Uterus (tissue), 4 donors: ENCODE data around the gene SH3RF3. TPM values are rescaled to one million over a fixed set of nuclear protein-coding genes. Genes with fewer than 3 reads are reported as not detected.

Experiments
- DNase-seq, 2 donors: peaks; one replicate each; pipeline ENCODE4 v3.0.0-alpha.2; 2019 to 2020
- H3K27ac ChIP-seq, 2 donors: fragments of 200-600 bp; sonication (generic); 1 replicate in 1 of 2; 2 replicates in 1 of 2; pipeline ENCODE4 v1.5.1; 2016 to 2018
- H3K27me3 ChIP-seq, 2 donors: fragments of 200-600 bp; sonication (generic); one replicate each; pipeline ENCODE4 v1.5.1; 2018 to 2019; ENCODE audit warnings: control low read depth in 1 of 2
- H3K36me3 ChIP-seq, 2 donors: fragments of 200-600 bp; sonication (generic); one replicate each; pipeline ENCODE4 v1.5.1; 2019; ENCODE audit warnings: control low read depth in 1 of 2
- H3K4me1 ChIP-seq, 2 donors: fragments of 200-600 bp; sonication (generic); one replicate each; pipeline ENCODE4 v1.5.1; 2018 to 2019; ENCODE audit warnings: control low read depth in 1 of 2
- H3K4me3 ChIP-seq, 2 donors: fragments of 200-600 bp; sonication (generic); 1 replicate in 1 of 2; 2 replicates in 1 of 2; pipeline ENCODE4 v1.5.1; 2018 to 2019; ENCODE audit warnings: mild to moderate bottlenecking in 1 of 2
- H3K9me3 ChIP-seq, 2 donors: fragments of 200-600 bp; sonication (generic); one replicate each; pipeline ENCODE4 v1.5.1; 2019; ENCODE audit warnings: control low read depth in 1 of 2
- CTCF ChIP-seq, 4 experiments: fragments of 200-600 bp in 2 of 4; fragments of 450-650 bp in 2 of 4; sonication (generic) in 2 of 4; IDR thresholded peaks; one replicate each; pipeline ENCODE4 v1.5.1; 2016 to 2019; ENCODE audit warnings: antibody characterized with exemption in 4 of 4, mild to moderate bottlenecking in 2 of 4, moderate library complexity in 1 of 4
- POLR2A ChIP-seq, 2 donors: fragments of 450-650 bp; IDR thresholded peaks; one replicate each; pipeline ENCODE4 v1.6.1; 2016; ENCODE audit warnings: antibody characterized with exemption in 2 of 2, mild to moderate bottlenecking in 1 of 2, moderate library complexity in 1 of 2
- intact Hi-C: fragments of 100-400 bp; cut with DNase I; formaldehyde crosslinking; loops from one replicate; pipeline ENCODE4 v1.15.1; 2023; ENCODE audit warnings: low total_unique reads
- total RNA-seq, 4 donors: library from RNA; depleted of rRNA in 3 of 4; stranded (reverse); fragments of >200 nt in 3 of 4; gene quantifications; one replicate each; pipeline versions ENCODE4 v1.1.0 to v1.2.4, GENCODE V29; 2014 to 2023
- donor health status: DM: yes; HTN: yes; CAD: no.

SH3RF3 gene
- total RNA-seq, 4 donors from 2014 or later = 5.1 to 10.2 (median 8.7) TPM; not detected in 1

GRCh38 chr2:109305490-109306167 is 176.6 kb downstream of the SH3RF3 start:
- Histone ChIP-seq H3K9me3 (no peaks in the 10 kb centered on the region), H3K27ac (no peak overlapping the region), H3K27me3 (no peaks in the 10 kb centered on the region), H3K4me3 (no peak overlapping the region), H3K36me3 (no peaks in the 10 kb centered on the region), H3K4me1 (no peaks in the 10 kb centered on the region)
- no peak for TF ChIP-seq CTCF (IDR thresholded peaks at IDR 0.05)
- no peak for TF ChIP-seq POLR2A (IDR thresholded peaks at IDR 0.05)
- no peak for DNase-seq
- intact Hi-C loops = no loop called here

GRCh38 chr2:109306190-109306589 is 177.2 kb downstream of the SH3RF3 start:
- TF ChIP-seq POLR2A (IDR thresholded peaks at IDR 0.05) = no peak
- no peak for TF ChIP-seq CTCF (IDR thresholded peaks at IDR 0.05)

GRCh38 chr2:109311771-109312170 is 182.8 kb downstream of the SH3RF3 start:
- no peaks in the 10 kb centered on the region for H3K9me3 ChIP-seq
- TF ChIP-seq CTCF (IDR thresholded peaks at IDR 0.05) (no peak), POLR2A (IDR thresholded peaks at IDR 0.05) (no peak)
- H3K27me3 ChIP-seq = no peaks in the 10 kb centered on the region
- H3K27ac ChIP-seq = no peak overlapping the region
- H3K4me1 ChIP-seq = no peaks in the 10 kb centered on the region
- no peak for DNase-seq
- no peak overlapping the region for H3K4me3 ChIP-seq
- intact Hi-C loops = no loop called here
- no peaks in the 10 kb centered on the region for H3K36me3 ChIP-seq

More at GRCh38 chr2:109306190-109306589, 177.2 kb downstream of the SH3RF3 start:
- no peak for DNase-seq
- no peaks in the 10 kb centered on the region for H3K9me3 ChIP-seq
- H3K4me1 ChIP-seq = no peaks in the 10 kb centered on the region
- H3K4me3 ChIP-seq = no peak overlapping the region
- no peaks in the 10 kb centered on the region for H3K36me3 ChIP-seq
- no peak overlapping the region for H3K27ac ChIP-seq
- intact Hi-C loops = no loop called here
- no peaks in the 10 kb centered on the region for H3K27me3 ChIP-seq

GRCh38 chr2:109312902-109313301 is 183.9 kb downstream of the SH3RF3 start:
- intact Hi-C loops = no loop called here
- Histone ChIP-seq H3K27me3 (no peaks in the 10 kb centered on the region), H3K27ac (no peak overlapping the region), H3K9me3 (no peaks in the 10 kb centered on the region), H3K36me3 (no peaks in the 10 kb centered on the region), H3K4me3 (no peak overlapping the region), H3K4me1 (no peaks in the 10 kb centered on the region)
- DNase-seq = no peak
- TF ChIP-seq POLR2A (IDR thresholded peaks at IDR 0.05) (no peak), CTCF (IDR thresholded peaks at IDR 0.05) (no peak)

- intact Hi-C loops = no loop called here
- no peak for DNase-seq
- TF ChIP-seq CTCF (IDR thresholded peaks at IDR 0.05) = no peak
- TF ChIP-seq POLR2A (IDR thresholded peaks at IDR 0.05) = no peak
- Histone ChIP-seq H3K4me1 (no peaks in the 10 kb centered on the region), H3K27me3 (no peaks in the 10 kb centered on the region), H3K9me3 (no peaks in the 10 kb centered on the region), H3K27ac (no peak overlapping the region), H3K4me3 (no peak overlapping the region), H3K36me3 (no peaks in the 10 kb centered on the region)
Measured at GRCh38 chr2:109313343-109313742, 184.3 kb downstream of the SH3RF3 start.
